Measurements from ENCODE around the gene TPD52L3.

- TF ChIP-seq CTCF (conservative IDR thresholded peaks at IDR 0.05; ENCODE audit: low read depth, low read length): no peak
- TF ChIP-seq EZH2 (IDR thresholded peaks at IDR 0.05; ENCODE audit: low read length, unreplicated experiment): no peak
- TF ChIP-seq EZH2phosphoT487 (IDR thresholded peaks at IDR 0.05; ENCODE audit: borderline replicate concordance, low read length): no peak
Measured at GRCh38 chr9:6307551-6308096, 20.6 kb upstream of the TPD52L3 start.
